NCI-H345 treated with DMSO at 0.1 percent for 48 hours (cell line): ENCODE results near the gene GTSE1.
"Not testable (repeated sequence)": the region's sequence is repeated elsewhere in the genome, so short reads cannot be mapped to it uniquely, and the experiment has no call there.

ENCODE experiments used
- DNase-seq: peaks from one replicate; lab custom pipeline; 2025; ENCODE audit not compliant: unreplicated experiment; lab: John Stamatoyannopoulos, UW

Gene GTSE1

GRCh38 chr22:46293577-46294260 lies 3.0 kb upstream of the GTSE1 start:
- no peak for DNase-seq

GRCh38 chr22:46294784-46295183 lies 1.9 kb upstream of the GTSE1 start:
- no peak for DNase-seq

GRCh38 chr22:46295277-46295971 lies 1.2 kb upstream of the GTSE1 start:
- no peak for DNase-seq

- DNase-seq = no peak
These were observed 612 bp downstream of the GTSE1 start for GRCh38 chr22:46297151-46297812.

GRCh38 chr22:46299101-46299500 lies 2.4 kb downstream of the GTSE1 start:
- DNase-seq = no peak

- no peak for DNase-seq
These were observed 3.8 kb downstream of the GTSE1 start for GRCh38 chr22:46300491-46300890.

- no peak for DNase-seq
These were observed 6.8 kb downstream of the GTSE1 start for GRCh38 chr22:46303347-46303965.

GRCh38 chr22:46308283-46308988 lies 11.8 kb downstream of the GTSE1 start:
- DNase-seq = no peak

GRCh38 chr22:46309526-46310085 lies 12.9 kb downstream of the GTSE1 start:
- no peak for DNase-seq

- DNase-seq = no peak
These were observed 15.4 kb downstream of the GTSE1 start for GRCh38 chr22:46312056-46312455.

- DNase-seq = not testable (repeated sequence)
These were observed 16.2 kb downstream of the GTSE1 start for GRCh38 chr22:46312848-46313247.

GRCh38 chr22:46315976-46316375 lies 19.3 kb downstream of the GTSE1 start:
- DNase-seq = no peak

- DNase-seq = no peak
These were observed 21.0 kb downstream of the GTSE1 start for GRCh38 chr22:46317646-46318045.

GRCh38 chr22:46318576-46318975 lies 21.9 kb downstream of the GTSE1 start:
- no peak for DNase-seq

- no peak for DNase-seq
These were observed 22.6 kb downstream of the GTSE1 start for GRCh38 chr22:46319319-46319718.

- no peak for DNase-seq
These were observed 23.6 kb downstream of the GTSE1 start for GRCh38 chr22:46320166-46320710.

GRCh38 chr22:46320716-46321386 lies 24.2 kb downstream of the GTSE1 start:
- DNase-seq = no peak

GRCh38 chr22:46322711-46323110 lies 26.0 kb downstream of the GTSE1 start:
- DNase-seq = no peak

- no peak for DNase-seq
These were observed 26.5 kb downstream of the GTSE1 start for GRCh38 chr22:46323162-46323561.
